ENCODE results near the gene OR2M4. TPM values are rescaled to one million over a fixed set of nuclear protein-coding genes. Genes with fewer than 3 reads are reported as not detected.

Gene OR2M4
- total RNA-seq, 2 donors from 2014 or later = not detected

DNA sequence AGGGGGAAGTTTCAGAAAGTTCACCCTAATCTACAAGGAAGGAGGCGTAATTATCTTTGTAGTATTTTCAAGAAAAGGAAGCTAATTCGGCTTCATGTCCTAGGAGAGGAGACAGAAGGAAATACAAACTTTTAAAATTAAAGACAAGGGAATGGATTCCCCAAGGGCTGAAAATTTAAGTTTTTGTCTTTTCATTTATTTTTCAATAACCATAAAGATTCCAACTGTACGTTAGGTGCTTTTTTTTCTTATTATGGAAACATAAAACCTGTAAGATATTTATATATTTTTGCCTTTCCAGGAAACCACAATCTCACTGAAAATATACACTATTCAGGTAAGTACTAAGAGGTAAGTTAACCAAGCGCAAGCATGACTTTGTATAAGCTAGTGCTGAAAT lies 34.3 kb upstream of the OR2M4 start, which contains the start of gene OR2M3:
TSS of gene OR2M3 (plus strand) at position 301 of the 400 bp plus-strand sequence. CDS start 5,803 bp downstream, outside the sequence.
- Histone ChIP-seq H3K4me3 (no peak within 1 kb of the TSS), H3K27ac (no peak within 1 kb of the TSS), H3K9me3 (peaks cover 3% of the 10 kb centered on the region), H3K36me3 (no peaks in the 10 kb centered on the region), H3K4me1 (ENCODE audit: control insufficient read depth in 1 of 2, low read depth in 2 of 2) (no peaks in the 10 kb centered on the region), H3K27me3 (replicated peaks; ENCODE audit: insufficient read depth) (no peaks in the 10 kb centered on the region)
- DNase-seq (ENCODE audit: low spot score) (no peak), ATAC-seq (ENCODE audit: insufficient number of reproducible peaks, low FRiP score, low read depth) (no peak)
- TF ChIP-seq, protein P1, sequence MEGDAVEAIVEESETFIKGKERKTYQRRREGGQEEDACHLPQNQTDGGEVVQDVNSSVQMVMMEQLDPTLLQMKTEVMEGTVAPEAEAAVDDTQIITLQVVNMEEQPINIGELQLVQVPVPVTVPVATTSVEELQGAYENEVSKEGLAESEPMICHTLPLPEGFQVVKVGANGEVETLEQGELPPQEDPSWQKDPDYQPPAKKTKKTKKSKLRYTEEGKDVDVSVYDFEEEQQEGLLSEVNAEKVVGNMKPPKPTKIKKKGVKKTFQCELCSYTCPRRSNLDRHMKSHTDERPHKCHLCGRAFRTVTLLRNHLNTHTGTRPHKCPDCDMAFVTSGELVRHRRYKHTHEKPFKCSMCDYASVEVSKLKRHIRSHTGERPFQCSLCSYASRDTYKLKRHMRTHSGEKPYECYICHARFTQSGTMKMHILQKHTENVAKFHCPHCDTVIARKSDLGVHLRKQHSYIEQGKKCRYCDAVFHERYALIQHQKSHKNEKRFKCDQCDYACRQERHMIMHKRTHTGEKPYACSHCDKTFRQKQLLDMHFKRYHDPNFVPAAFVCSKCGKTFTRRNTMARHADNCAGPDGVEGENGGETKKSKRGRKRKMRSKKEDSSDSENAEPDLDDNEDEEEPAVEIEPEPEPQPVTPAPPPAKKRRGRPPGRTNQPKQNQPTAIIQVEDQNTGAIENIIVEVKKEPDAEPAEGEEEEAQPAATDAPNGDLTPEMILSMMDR (IDR thresholded peaks at IDR 0.05) = no peak

DNA sequence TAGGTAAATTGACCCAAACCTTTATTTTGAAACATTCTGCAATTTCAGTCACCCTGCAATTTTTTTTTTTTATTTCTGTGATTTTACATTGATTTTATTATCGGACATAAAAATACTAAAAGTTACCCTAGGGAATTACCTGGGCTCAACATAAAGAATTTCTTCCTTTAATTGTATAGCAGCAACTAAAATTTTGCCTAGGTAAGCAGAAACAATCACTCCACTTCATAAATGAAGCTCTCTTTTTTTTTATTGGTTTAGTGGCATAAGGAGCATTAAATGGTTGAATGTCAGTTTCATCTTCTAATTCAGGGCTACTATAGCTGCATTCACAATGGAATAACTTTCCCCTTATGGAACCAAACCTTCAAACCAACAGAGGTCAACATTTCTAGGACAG lies 15.3 kb upstream of the OR2M4 start:
- H3K4me1 ChIP-seq (ENCODE audit: control insufficient read depth in 1 of 2, low read depth in 2 of 2) = no peaks in the 10 kb centered on the region
- DNase-seq (ENCODE audit: low spot score) (no peak), ATAC-seq (ENCODE audit: insufficient number of reproducible peaks, low FRiP score, low read depth) (no peak)
- H3K36me3 ChIP-seq = no peaks in the 10 kb centered on the region
- H3K4me3 ChIP-seq = no peak overlapping the region
- no peaks in the 10 kb centered on the region for H3K27me3 ChIP-seq (replicated peaks; ENCODE audit: insufficient read depth)
- no peaks in the 10 kb centered on the region for H3K9me3 ChIP-seq
- H3K27ac ChIP-seq = no peak overlapping the region
- TF ChIP-seq, protein P1 (IDR thresholded peaks at IDR 0.05) = no peak

DNA sequence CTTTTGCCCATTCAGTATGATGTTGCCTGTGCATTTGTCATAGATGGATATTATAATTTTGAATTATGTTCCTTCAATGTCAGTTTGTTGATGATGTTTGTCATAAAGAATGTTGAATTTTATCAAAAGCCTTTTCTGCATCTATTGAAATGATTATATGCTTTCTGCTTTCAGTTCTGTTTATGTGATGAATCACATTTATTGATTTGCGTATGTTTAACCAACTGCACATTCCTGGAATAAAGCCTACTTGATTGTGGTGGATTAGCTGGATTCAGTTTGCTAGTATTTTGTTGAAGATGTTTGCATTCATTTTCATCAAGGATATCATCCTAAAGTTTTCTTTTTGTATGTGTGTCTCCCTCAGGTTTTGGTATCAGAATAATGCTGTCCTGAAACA lies 5.7 kb upstream of the OR2M4 start:
- no peaks in the 10 kb centered on the region for H3K4me1 ChIP-seq (ENCODE audit: control insufficient read depth in 1 of 2, low read depth in 2 of 2)
- H3K36me3 ChIP-seq = no peaks in the 10 kb centered on the region
- H3K4me3 ChIP-seq = no peak overlapping the region
- TF ChIP-seq, protein P1 (IDR thresholded peaks at IDR 0.05) = no peak
- no peaks in the 10 kb centered on the region for H3K27me3 ChIP-seq (replicated peaks; ENCODE audit: insufficient read depth)
- H3K27ac ChIP-seq = no peak overlapping the region
- H3K9me3 ChIP-seq = no peaks in the 10 kb centered on the region
- ATAC-seq (ENCODE audit: insufficient number of reproducible peaks, low FRiP score, low read depth) (no peak), DNase-seq (ENCODE audit: low spot score) (no peak)

DNA sequence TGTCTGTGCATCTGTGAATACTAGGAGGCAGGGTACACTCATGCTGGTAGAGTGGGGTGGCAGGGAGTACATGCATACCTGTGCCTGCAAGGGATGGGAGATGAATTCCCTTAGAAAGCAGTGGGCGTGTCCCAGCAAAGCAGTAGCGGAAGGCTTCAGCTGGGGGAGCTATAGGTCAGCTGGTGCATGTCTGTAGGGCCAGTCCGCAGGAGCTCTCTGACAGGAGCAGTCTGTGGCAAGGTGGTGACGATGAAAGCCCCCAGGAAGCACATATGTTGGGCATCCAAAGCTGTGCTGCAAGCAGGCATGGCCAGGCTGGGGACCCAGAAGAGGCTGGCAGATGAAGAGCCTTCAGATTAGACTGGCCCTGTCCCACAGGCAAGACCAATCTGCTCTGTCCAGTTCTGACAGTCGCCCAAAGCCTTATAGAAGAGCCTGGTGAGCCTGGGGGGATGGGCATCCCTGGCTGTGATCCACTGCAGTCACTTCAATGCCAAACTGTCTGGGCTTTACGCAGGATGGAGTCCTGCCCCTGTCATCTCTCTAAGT lies 1.8 kb upstream of the OR2M4 start:
- DNase-seq (ENCODE audit: low spot score) (no peak), ATAC-seq (ENCODE audit: insufficient number of reproducible peaks, low FRiP score, low read depth) (no peak)
- TF ChIP-seq, protein P1 (IDR thresholded peaks at IDR 0.05) = no peak
- Histone ChIP-seq H3K4me3 (no peak overlapping the region), H3K27me3 (replicated peaks; ENCODE audit: insufficient read depth) (no peaks in the 10 kb centered on the region), H3K36me3 (no peaks in the 10 kb centered on the region), H3K4me1 (ENCODE audit: control insufficient read depth in 1 of 2, low read depth in 2 of 2) (no peaks in the 10 kb centered on the region), H3K9me3 (no peaks in the 10 kb centered on the region), H3K27ac (no peak overlapping the region)

DNA sequence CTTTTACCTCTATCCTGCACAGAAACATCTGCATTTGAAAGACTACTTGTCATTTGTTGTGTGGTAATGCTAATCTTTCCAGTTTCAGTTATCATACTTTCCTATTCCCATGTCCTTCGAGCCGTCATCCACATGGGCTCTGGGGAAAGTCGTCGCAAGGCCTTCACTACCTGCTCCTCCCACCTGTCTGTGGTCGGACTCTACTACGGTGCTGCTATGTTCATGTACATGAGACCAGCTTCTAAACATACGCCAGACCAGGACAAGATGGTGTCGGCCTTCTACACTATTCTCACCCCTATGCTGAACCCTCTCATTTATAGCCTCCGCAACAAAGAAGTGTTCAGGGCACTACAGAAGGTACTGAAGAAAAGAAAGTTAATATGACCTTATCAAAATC lies 8.3 kb downstream of the OR2M4 start:
- DNase-seq (ENCODE audit: low spot score) = no peak
- H3K4me3 ChIP-seq = no peak overlapping the region
- no peaks in the 10 kb centered on the region for H3K4me1 ChIP-seq (ENCODE audit: control insufficient read depth in 1 of 2, low read depth in 2 of 2)
- no peaks in the 10 kb centered on the region for H3K27me3 ChIP-seq (replicated peaks; ENCODE audit: insufficient read depth)
- H3K9me3 ChIP-seq = no peaks in the 10 kb centered on the region
- H3K27ac ChIP-seq = no peak overlapping the region
- TF ChIP-seq, protein P1 (IDR thresholded peaks at IDR 0.05) = no peak
- H3K36me3 ChIP-seq = no peaks in the 10 kb centered on the region
- no peak for ATAC-seq (ENCODE audit: insufficient number of reproducible peaks, low FRiP score, low read depth)
